ENCODE results near the gene RNASEH2C.
A peak's percentile ranks its signal among the peaks of the same experiment; 100 is the strongest.
"Not testable (repeated sequence)": the region's sequence is repeated elsewhere in the genome, so short reads cannot be mapped to it uniquely, and the experiment has no call there.

RNASEH2C gene

DNA sequence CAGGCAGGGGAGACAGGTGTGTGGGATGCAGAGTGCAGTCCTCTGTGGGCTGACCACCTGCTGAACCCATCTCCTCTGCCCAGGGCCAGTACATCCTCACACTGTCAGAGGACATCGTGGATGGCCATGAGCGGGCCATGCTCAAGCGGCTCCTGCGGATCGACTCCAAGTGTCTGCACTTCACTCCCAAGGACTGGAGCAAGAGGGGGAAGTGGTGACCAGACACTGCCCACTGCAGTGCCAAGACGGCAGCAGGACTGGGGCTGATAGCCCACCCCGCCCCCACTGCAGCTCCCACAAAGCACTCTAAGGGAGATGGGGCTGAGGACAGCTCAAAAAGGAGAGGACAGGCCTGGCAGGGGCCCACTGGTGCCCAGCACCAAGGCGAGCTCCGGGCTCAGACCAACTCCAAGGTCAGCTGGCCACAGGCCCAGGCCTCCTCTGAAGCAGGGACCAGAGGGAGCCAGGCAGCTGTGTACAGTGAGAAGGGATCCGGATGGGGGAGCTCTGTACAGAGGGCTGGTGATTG, 1.6 kb downstream of the RNASEH2C start:
- no peak for DNase-seq

DNA sequence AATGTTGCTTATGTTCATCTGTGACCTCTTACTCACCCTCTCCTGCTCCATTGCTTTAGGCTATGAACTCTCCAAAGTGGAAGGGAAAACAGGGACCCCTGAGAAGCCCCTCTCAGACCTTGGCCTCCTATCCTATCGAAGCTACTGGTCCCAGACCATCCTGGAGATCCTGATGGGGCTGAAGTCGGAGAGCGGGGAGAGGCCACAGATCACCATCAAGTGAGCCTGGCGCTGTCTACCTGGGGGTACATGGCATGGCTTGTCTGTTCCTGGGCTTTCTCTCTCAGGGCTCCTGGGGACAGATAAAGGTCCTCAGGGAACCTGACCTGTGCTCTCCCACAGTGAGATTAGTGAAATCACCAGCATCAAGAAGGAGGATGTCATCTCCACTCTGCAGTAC, 2.1 kb downstream of the RNASEH2C start:
- DNase-seq: no peak

DNA sequence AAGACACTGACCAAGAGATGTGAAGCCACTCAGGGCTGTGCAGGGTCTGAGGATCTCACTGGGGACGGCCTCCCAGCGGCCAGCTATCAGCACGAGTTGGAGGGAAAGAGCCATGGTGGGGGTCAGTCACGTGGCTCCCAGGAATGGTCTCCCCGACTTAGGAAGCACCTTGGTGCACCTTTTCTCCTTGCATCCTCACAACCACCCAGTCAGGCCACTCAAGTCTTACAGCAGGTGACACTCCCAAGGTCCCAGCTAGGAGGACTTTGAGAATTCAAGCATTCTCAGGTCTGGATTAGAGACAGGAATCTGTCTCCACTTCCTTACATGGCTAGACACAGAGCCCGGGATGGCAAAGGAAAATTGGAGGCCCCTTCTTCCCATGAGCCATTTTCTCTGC, 2.7 kb downstream of the RNASEH2C start:
- no peak for DNase-seq

DNA sequence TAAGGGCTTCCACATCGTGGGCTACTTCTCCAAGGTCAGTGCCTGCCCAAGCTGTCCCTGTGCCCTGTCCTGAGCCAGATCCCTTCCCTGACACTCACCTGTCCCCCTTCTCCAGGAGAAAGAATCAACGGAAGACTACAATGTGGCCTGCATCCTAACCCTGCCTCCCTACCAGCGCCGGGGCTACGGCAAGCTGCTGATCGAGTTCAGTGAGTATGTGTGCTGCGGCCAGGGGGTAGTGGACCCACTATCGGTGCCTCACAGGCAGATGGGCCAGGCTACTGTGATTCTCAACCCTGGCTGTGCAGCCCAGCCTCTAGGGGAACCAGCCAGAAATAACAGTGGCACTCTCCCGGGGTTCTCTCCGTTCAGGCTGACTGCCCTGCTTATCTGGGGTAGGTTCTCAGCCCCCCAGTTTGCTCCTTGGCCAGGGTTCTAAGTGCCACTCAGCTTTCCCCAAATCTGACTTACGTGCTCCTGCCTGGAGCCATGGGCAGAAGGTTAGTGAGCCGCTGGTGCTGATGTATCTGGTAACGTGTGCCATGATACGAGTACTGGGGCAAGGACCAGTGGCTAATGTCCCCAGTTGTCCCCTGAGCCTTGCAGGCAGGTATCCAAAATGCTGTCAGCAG, 3.7 kb downstream of the RNASEH2C start:
- no peak for DNase-seq

DNA sequence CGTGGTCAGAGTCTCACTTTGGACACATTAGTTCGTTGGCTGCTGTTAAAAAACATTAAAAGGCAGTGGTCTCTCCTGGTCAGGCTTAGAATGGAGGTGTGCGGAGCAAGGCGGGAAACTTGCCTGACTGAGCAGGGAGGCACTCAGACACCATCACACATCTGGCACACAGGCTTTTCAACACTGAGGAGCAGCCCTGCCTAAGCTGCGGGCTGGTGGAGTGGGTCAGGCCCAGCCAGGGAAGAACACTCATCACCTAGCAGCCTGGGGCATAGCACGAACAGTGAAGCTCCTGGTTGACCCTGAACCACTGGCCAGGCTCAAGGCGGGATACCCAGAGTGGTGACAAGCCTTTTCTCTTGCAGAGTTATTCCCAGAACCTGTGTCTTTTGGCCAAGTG, 4.3 kb downstream of the RNASEH2C start:
- no peak for DNase-seq

DNA sequence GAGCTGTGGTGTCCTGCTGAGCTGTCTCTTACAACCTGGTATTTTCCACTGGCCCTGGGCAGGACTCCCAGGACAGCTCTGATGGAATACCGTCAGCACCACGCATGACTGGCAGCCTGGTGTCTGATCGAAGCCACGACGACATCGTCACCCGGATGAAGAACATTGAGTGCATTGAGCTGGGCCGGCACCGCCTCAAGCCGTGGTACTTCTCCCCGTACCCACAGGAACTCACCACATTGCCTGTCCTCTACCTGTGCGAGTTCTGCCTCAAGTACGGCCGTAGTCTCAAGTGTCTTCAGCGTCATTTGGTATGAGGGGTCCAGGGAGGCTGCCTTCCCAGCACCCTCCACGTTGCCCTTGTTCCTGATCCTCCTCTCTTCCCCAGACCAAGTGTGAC, 6.2 kb downstream of the RNASEH2C start:
- no peak for DNase-seq

DNA sequence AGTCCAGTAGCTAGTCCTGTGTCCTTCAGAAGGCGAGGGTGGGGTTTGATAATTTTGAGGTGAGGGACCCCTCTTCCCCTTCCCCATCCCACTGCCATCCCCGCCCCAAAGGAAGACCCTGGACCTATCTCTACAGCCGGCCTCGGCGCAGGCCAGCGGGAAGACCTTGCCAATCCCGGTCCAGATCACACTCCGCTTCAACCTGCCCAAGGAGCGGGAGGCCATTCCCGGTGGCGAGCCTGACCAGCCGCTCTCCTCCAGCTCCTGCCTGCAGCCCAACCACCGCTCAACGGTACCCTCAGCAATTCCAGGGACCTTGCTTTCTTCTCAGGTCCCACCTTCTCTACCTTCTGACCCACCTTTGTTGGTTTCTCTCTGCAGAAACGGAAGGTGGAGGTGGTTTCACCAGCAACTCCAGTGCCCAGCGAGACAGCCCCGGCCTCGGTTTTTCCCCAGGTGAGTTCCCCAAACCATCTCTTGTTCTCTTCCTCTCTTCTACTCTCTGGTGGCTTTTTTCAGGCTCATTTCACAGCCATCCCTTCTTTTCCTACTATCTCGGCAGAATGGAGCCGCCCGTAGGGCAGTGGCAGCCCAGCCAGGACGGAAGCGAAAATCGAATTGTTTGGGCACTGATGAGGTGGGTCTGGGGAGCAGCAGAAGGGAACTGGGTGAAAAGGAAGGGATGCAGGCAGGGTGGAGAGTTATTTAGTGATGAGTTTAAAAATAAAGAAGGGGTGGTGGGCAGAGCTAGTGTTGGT, 7.2 kb downstream of the RNASEH2C start:
- no peak for DNase-seq

DNA sequence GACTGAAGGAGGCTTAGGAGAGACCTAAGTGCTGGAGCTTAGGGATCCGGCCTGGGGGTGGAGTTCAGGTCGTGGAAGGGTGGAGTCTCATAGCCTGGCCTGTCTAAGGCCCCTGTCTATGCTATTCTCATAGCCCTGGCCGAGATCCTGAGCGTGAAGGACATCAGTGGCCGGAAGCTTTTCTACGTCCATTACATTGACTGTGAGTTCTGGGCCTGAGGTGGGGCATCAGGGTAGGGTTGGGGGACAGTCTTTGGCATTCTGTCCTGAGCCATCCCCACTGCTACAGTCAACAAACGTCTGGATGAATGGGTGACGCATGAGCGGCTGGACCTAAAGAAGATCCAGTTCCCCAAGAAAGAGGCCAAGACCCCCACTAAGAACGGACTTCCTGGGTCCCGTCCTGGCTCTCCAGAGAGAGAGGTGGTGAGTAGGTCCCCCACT, 7.9 kb downstream of the RNASEH2C start:
- DNase-seq: no peak

DNA sequence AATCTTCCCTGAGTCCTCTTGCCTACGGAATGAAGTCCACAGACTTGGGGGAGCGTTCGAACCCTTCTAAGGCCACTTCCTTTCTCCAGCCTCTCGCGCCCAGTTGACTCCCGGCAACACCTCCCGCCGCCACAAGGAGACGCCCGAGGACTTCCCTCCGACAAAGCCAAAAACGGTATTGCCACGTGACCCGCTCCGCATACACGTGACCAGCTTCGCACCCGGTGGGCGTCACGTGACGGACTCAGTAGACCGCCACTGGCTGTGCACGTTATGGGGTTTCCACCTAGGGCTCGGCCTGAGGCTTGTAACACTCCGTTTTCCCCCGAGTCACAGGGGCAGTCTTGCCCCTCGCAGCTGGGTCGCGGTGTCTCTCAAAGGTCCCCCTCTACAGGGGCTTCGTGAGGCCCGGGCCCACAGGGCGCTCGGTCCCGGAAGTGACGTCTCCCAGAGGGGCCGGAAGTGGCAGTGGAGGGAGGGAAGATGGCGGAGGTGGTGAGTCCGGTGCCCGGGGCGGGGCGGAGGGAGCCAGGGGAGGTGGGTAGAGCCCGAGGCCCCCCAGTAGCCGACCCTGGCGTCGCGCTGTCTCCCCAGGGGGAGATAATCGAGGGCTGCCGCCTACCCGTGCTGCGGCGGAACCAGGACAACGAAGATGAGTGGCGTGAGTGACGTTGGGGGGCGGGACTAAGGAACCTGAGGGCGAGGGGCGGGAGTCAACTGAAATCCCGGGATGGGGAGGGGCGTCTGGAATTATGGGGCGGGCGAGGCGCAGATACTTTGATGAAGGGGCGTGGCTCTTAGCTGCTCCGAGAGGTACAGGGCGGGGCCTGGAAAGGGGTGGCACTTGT, 8.6 kb downstream of the RNASEH2C start, which contains the start of gene KAT5:
TSS of gene KAT5 (plus strand) at position 468 of the 848 bp plus-strand sequence. CDS start at position 484, 16 bp downstream.
- DNase-seq: peak; percentile 100

DNA sequence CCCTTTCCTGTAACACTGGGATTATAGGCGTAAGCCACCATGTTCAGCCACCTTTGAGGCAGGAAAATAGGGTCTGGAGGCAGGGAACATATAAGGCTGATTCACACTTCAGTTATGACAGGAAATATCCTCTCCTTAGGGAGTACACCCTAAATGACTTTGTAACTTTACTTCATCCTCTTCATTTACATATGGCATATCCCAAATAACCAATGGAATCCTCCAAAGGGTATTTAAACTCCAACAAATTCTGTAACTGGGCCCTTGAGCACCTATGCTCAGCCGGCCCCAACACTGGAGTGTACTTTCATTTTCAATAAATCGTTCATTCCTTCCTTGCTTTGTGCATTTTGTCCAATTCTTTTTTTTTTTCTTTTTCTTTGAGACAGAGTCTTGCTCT, 10.2 kb downstream of the RNASEH2C start:
- no peak for DNase-seq

DNA sequence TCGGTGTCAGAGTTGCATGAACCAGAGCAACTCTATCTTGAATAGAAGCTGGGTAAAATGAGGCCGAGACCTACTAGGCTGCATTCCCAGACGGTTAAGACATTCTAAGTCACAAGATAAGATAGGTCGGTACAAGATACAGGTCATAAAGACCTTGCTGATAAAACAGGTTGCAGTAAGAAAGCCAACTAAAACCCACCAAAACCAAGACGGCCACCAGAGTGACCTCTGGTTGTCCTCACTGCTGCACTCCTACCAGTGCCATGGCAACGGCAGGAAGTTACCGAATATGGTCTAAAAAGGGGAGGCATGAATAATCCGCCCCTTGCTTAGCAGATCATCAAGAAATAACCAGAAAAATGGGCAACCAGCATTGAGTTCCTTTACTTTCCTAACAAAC, 10.9 kb downstream of the RNASEH2C start:
- no peak for DNase-seq

DNA sequence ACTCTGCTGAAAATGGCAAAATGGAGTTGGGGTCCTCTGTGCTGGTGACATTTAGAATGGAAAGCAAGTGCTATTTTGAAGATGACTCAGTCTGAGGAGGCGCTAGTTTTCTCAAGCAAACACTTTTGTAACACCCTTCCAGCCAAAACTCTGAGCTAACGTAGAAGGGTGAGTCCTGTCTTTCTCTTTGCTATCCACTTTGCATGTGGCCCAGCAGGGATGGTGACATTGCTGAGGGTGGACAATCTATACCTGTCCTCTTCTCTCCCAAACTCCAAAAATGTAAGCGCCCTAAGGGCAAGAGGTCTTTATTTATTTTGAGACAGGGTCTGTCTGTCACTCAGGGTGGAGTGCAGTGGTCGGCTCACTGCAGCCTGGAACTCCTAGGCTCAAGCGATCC, 12.1 kb downstream of the RNASEH2C start:
- no peak for DNase-seq

DNA sequence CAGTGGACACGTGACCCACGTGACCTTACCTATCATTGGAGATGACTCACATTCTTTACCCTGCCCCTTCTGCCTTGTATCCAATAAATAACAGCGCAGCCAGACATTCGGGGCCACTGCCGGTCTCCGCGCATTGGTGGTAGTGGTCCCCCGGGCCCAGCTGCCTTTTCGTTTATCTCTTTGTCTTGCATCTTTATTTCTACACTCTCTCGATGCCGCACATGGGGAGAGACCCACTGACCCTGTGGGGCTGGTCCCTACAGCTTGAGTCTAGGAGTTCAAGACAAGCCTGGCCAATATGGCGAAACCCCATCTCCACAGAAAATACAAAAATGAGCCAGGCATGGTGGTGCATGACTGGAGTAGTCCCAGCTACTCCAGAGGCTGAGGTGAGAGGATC, 13.6 kb downstream of the RNASEH2C start:
- not testable (repeated sequence) for DNase-seq

DNA sequence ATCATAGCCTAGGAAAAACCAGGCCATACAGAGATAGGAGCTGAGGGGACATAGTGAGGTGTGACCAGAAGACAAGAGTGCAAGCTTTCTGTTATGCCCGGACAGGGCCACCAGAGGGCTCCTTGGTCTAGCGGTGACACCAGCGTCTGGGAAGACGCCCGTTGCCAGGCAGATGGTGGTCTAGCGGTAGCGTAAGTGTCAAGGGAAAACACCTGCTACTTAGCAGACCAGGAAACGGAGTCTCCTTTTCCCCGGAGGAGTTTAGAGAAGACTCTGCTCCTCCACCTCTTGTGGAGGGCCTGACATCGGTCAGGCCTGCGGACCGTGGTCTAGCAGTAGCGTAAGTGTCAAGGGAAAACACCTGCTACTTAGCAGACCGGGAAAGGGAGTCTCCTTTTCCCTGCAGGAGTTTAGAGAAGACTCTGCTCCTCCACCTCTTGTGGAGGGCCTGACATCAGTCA, 14.3 kb downstream of the RNASEH2C start:
- peak; percentile 58 for DNase-seq

DNA sequence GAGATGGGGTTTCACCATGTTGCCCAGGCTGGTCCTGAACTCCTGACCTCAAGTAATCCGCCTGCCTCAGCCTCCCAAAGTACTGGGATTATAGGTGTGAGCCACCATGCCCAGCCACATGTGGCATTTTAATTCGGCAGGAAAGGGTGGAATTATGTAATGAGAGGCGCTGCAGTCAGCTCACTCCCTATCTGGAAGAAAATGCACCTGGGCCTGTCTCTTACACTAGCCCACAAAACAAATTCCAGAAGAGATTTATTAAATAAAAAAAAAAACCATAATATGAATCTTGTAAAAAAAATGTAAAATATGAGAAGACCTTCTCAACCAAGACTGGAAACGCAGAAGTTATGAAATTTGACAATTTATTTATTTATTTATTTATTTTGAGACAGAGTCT, 16.8 kb downstream of the RNASEH2C start:
- DNase-seq: no peak

DNA sequence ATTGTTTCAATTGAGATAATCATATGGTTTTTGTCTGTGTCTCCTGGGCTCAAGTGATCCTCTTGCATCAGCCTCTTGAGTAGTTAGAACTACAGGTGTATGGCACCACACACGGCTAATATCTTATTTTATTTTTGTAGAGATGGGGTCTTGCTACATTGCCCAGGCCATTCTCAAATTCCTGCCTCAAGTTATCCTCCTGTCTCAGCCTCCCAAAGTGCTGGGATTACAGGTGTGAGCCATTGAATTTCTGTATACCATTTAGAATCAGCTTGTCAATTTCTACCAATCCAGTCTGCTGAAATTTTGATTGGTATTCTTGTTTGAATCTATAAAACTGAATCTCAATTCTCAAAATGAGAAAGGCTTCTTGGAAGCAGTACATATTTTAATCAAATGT, 18.9 kb downstream of the RNASEH2C start:
- DNase-seq: no peak

DNA sequence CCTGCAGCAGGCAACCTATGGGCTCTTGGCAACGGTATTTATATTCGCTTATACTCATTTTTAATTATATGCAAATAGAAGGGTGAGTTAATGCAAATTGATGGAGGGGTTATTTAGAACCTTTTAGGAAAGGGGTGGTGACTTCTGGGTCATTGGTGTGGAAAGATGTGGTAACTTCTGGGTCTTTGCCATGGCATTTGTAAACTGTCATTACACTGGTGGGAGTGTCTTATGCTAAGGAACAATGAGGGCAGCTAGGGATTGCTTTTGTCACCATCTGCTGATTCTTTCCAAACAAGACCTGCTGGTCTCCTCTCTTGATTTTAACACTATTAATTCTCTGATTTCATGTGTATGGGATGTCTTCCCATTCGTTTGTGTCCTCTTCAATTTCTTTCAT, 20.2 kb downstream of the RNASEH2C start:
- no peak for DNase-seq

DNA sequence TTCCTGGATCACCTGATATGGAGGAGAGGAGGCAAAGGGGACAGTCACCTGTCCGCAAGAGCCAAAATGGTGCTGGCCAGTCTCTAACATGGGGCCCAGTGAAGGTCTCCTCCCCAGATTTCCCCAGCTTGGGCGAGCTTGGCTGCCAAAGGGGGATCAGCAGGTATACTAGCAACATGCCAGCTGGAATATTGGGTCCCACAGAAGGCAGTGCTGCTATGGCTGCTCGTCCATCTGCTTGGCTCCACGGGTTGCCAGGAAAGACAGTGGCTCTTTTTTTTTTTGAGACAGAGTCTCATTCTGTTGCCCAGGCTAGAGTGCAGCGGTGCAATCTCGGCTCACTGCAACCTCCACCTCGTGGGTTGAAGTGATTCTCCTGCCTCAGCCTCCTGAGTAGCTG, 21.3 kb downstream of the RNASEH2C start:
- DNase-seq: no peak

DNA sequence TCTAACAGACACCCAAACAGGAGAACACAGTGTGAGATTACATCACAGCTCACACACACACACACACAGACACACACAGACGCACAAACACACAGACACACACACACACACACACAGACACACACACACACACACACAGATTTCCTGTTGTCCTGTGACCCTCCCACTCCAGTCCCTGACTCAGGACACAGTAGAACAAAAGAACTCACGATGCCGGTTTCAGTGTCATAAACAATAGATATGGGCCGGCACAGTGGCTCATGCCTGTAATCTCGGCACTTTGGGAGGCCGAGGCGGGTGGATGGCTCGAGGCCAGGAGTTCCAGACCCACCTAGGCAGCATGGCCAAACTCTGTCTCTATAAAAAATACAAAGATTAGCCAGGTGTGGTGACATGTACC, 22.4 kb downstream of the RNASEH2C start:
- no peak for DNase-seq

DNA sequence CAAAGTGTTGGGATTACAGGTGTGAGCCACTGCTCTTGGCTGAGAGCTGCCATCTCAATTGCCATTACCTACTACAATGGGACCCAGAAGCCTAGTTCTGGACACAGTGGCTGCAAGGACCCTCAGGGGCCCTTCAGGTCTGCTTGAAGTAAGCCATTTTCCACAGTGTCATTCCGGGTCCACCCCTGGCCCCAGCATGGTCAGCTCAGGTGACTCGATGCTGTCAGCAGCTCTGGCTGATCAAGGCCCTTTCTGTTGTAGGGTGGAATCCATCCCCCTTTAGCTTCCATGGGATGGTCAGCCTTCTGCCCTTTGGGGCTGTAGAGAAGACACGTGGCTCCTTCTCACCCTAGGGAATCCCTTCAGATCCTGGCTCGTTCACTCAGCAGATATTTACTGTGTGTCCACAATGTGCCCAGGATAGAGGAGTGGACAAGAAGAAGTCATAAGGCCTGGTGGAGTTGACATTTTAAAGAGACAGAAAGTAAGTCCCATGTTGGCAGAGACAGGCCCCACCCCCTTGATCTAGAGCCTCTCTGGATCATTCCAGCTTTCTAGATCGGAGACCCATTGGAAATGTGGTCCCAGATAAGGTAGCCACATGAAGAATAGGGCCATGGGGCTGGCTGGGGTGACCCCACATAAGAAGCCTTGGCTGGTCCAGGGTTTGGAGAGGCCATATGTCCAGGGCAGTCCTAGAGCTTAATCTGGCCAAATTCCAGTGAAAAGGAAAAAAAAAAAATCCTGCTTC, 23.6 kb downstream of the RNASEH2C start:
- DNase-seq: no peak

DNA sequence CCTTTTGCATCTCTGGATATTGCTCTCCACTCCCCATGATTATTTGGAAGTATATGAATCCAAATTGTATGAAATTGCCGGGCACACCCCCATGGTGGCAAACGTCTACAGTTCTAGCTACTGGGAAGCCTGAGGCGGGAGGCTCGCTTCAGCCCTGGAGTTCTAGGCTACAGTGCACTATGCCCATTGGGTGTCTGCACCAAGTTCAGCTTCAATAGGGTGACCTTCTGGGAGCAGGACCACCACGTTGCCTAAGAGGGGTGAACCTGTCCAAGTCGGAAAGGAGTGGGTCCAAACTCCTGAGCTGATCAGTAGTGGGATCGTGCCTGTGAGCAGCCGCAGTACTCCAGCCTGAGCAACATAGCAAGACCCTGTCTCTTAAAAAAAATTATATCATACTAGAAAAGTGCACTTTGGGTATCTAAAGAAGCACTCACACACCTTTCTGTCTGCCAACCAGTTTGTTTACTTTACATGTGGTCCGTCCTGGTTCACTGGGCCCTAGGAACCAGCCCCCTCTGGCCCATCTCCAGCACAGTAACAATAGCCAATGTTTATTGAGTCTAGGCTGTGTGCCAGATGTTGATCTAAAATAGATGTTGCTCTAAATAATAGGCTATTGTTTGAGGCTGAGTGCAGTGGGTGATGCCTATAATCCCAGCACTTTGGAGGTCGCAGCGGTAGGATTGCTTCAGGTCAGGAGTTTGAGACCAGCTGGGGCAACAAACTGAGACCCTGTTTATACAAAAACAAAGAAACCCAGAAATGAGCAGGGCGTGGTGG, 24.9 kb downstream of the RNASEH2C start:
- DNase-seq: no peak

Measured in right kidney (tissue), 1 donor.